Kidney (tissue), 14 donors: ENCODE results near the gene HSPA1A. TPM values are rescaled to one million over a fixed set of nuclear protein-coding genes. Genes with fewer than 3 reads are reported as not detected.

ENCODE experiments used
- DNase-seq, 5 donors: peaks; one replicate each; pipeline ENCODE4 v3.0.0-alpha.2; 2013 to 2020
- FAIRE-seq: peaks from 2 replicates; lab custom pipeline; 2012; peaks lifted over from hg19 to GRCh38; lab: Jason Lieb, UNC
- H3K27ac ChIP-seq, 2 donors: one replicate each; pipeline ENCODE4 v1.7.0; 2013; ENCODE audit warnings: low read depth in 2 of 2, low read length in 2 of 2, inconsistent platforms in 1 of 2
- H3K27me3 ChIP-seq: one replicate; pipeline ENCODE4 v1.7.1; 2013; ENCODE audit warnings: low read length, inconsistent platforms; ENCODE audit not compliant: control insufficient read depth, insufficient read depth
- H3K36me3 ChIP-seq, 3 donors: one replicate each; pipeline versions ENCODE4 v1.7.0 to v1.7.1; 2013; ENCODE audit warnings: low read length in 3 of 3, control low read depth in 1 of 3, inconsistent platforms in 1 of 3; ENCODE audit not compliant: insufficient read depth in 3 of 3, control insufficient read depth in 2 of 3
- H3K4me1 ChIP-seq, 3 donors: one replicate each; pipeline versions ENCODE4 v1.7.0 to v1.7.1; 2013; ENCODE audit warnings: low read length in 3 of 3, inconsistent platforms in 1 of 3, low read depth in 1 of 3; ENCODE audit not compliant: control insufficient read depth in 2 of 3, insufficient read depth in 2 of 3
- H3K4me3 ChIP-seq, 3 donors: one replicate each; pipeline versions ENCODE4 v1.7.0 to v1.8.1; 2013; ENCODE audit warnings: low read length in 3 of 3, control low read depth in 1 of 3, inconsistent platforms in 1 of 3
- H3K9ac ChIP-seq, 3 donors: one replicate each; pipeline versions ENCODE4 v1.7.0 to v1.7.1; 2013; ENCODE audit warnings: low read length in 3 of 3, control low read depth in 1 of 3, inconsistent platforms in 1 of 3
- H3K9me3 ChIP-seq, 3 donors: one replicate each; pipeline versions ENCODE4 v1.7.0 to v1.7.1; 2013; ENCODE audit warnings: low read length in 3 of 3, control low read depth in 1 of 3, inconsistent platforms in 1 of 3; ENCODE audit not compliant: control insufficient read depth in 2 of 3, insufficient read depth in 1 of 3
- intact Hi-C: fragments of 100-400 bp; cut with DNase I; formaldehyde crosslinking; loops from one replicate; pipeline ENCODE4 v1.11.1; 2022
- polyA plus RNA-seq: library from polyadenylated mRNA; stranded (reverse); fragments of 350-450 nt; fragmentation: Illumina TruSeq; extraction: RNeasy Lipid Tissue Mini Kit (QIAGEN cat#74804); gene quantifications from one replicate; pipeline ENCODE4 v1.2.3, GENCODE V29; 2014; ENCODE audit warnings: low read depth, low replicate concordance; ENCODE audit not compliant: insufficient read depth
- total RNA-seq: library from RNA; stranded (reverse); fragmentation: NEBNext Ultra II Directional; extraction: Animal tissue kit (Norgen Biotek cat#: 25700); gene quantifications from one replicate; pipeline ENCODE4 v1.2.1, GENCODE V29; 2021
- TF ChIP-seq, protein P1 (sequence below): IDR thresholded peaks from 3 replicates; pipeline ENCODE4 v1.5.1; 2012; ENCODE audit warnings: mild to moderate bottlenecking, moderate library complexity, borderline replicate concordance; ENCODE audit not compliant: insufficient read depth; ENCODE audit errors: extremely low read depth
- donor health status: control.
- donor health status: control.
- donor health status: control.
- donor health status: control.
- donor health status: control.
- donor health status: DM: yes; HTN: yes; CAD: no.
- donor health status: Normal renal cell carcinoma (clear cell type).

HSPA1A gene
- total and polyA plus RNA-seq, 2 donors from 2014 or later: 133 to 209 TPM

DNA sequence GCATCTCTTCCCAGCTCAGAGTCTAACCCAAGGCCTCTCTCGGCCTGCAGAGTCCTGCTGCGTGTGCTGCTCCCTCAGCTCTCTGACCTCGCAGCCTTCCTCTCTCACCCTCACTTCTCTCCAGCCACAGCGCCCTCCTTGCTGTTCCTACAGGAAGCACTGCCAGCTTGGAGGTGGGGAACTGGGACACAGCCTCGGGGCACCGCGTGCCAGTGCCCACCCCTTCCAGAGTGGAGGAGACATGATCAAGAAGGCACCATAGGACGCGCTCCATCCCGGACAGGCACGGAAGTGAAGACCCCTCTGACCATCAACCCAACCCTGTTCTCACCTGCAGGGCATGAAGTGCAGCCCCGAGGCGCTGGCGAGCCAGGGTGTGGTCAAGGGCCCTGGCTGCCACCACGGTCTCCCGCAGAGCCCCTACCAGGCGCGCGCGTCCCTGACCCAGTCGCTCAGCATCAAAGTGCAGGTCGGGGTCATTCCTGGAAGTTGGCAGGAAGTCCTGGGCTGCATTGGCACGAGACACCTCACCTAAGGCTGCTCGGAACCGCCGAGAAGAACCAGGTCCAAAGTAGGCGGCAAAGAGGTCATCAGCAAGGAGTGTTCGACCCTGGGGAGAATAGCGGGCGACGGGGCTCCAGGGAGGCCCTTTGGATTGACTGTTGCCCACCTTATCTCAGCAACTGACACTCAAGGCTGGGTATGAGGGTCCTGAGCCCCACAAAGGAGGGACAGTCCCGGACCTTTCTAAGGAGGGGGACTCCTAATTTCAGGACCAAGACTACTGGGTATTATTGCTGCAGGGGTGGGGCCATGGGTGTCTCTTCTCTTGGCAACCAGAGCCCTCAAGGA is 39.5 kb upstream of the HSPA1A start:
- H3K4me3 ChIP-seq: peak overlapping the region in 1 of 3 donors; percentile 31
- DNase-seq: no peak
- H3K27me3 ChIP-seq: no peaks in the 10 kb centered on the region
- FAIRE-seq: no peak
- no peaks in the 10 kb centered on the region for H3K9me3 ChIP-seq
- H3K9ac ChIP-seq: peak overlapping the region in 1 of 3 donors; percentile 19
- peaks cover 0 to 7% (median 0%) of the 10 kb centered on the region in 3 donors for H3K36me3 ChIP-seq
- H3K4me1 ChIP-seq: peaks cover 0 to 19% (median 0%) of the 10 kb centered on the region in 3 donors
- peak overlapping the region; percentile 77 to 92 for H3K27ac ChIP-seq
- TF ChIP-seq, protein P1, sequence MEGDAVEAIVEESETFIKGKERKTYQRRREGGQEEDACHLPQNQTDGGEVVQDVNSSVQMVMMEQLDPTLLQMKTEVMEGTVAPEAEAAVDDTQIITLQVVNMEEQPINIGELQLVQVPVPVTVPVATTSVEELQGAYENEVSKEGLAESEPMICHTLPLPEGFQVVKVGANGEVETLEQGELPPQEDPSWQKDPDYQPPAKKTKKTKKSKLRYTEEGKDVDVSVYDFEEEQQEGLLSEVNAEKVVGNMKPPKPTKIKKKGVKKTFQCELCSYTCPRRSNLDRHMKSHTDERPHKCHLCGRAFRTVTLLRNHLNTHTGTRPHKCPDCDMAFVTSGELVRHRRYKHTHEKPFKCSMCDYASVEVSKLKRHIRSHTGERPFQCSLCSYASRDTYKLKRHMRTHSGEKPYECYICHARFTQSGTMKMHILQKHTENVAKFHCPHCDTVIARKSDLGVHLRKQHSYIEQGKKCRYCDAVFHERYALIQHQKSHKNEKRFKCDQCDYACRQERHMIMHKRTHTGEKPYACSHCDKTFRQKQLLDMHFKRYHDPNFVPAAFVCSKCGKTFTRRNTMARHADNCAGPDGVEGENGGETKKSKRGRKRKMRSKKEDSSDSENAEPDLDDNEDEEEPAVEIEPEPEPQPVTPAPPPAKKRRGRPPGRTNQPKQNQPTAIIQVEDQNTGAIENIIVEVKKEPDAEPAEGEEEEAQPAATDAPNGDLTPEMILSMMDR: no peak
- intact Hi-C loops: no loop called here

DNA sequence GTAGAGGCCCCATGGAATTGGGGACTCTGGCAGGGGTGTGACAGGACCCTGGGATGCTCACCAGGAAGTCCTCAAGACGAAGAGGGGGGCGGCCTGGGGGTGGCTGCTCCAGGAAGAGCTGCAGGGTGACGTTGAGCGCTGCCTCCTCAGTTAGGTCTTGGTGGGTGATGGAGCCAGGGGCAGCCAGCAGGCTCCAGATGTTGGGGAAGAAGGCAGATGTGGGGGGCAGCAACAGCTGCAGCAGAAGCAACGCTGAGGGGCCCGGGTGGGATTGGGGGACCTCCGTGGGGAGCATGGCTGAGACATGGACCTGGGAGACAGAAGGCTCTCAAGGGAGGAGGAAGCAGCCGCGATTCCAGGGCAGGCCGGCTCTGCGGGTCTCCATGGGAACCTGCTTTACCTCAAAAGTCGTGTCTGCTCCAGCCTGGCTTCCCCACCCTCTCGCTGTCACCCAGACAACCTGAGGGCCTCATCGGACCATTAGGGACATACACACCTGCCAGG is 38.8 kb upstream of the HSPA1A start:
- Histone ChIP-seq H3K9ac (peak overlapping the region in 1 of 3 donors; percentile 48), H3K9me3 (no peaks in the 10 kb centered on the region), H3K4me3 (peak overlapping the region in 1 of 3 donors; percentile 31), H3K27ac (peak overlapping the region; percentile 77 to 92), H3K4me1 (peaks cover 0 to 19% (median 0%) of the 10 kb centered on the region in 3 donors), H3K27me3 (no peaks in the 10 kb centered on the region), H3K36me3 (peaks cover 0 to 7% (median 0%) of the 10 kb centered on the region in 3 donors)
- no peak for FAIRE-seq
- TF ChIP-seq, protein P1: no peak
- peak in 1 of 5 donors; percentile 87 for DNase-seq
- intact Hi-C loops: no loop called here

DNA sequence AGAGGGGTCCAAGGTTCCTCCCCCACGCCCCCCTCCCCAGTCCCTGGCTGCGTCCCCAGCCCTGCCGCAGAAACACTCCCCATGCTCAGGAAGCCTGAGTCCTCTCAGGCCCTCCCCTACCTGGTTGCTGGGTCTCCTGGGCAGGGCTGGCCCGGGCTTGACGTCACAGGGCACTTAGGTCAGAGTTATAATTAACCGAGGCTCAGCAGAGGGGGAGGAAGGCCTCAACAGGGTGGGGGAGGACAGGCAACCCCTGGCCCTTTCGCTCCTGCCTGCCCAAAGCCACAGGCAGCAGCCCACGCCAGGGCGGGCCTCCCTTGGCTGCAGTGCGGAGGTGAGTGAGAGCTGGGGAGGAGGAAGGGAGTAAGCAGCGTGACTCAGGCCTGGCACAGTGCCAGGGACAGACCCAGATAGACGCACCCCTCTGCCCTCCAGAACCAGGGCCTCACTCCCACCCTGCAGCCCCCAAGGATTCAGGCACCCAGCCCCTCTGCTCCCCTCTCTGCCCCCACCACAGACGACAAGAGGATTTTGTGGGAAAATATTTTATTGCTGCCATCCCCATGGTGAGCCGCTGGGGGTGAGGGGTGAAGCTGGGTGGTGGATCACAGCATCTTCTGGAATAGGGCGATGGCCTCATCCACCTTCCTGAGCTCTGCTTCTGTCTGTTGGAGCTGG is 38.2 kb upstream of the HSPA1A start, which contains the start of gene VWA7:
VWA7 (minus strand) TSS at position 340 of the 678 bp plus-strand sequence. CDS start 549 bp downstream, outside the sequence.
- Histone ChIP-seq H3K4me1 (peaks cover 0 to 19% (median 0%) of the 10 kb centered on the region in 3 donors), H3K4me3 (peak within 1 kb of the TSS in 1 of 3 donors; percentile 31), H3K27ac (peak within 1 kb of the TSS; percentile 77 to 92), H3K9ac (peak within 1 kb of the TSS in 1 of 3 donors; percentile 48), H3K9me3 (no peaks in the 10 kb centered on the region), H3K27me3 (no peaks in the 10 kb centered on the region), H3K36me3 (peaks cover 0 to 7% (median 3%) of the 10 kb centered on the region in 3 donors)
- DNase-seq (peak; percentile 93 to 96 (median 95)), FAIRE-seq (peak; percentile 42)
- TF ChIP-seq, protein P1: no peak
- intact Hi-C loops: no loop called here
